Measurements from ENCODE around the gene ASGR1.
A peak's percentile ranks its signal among the peaks of the same experiment; 100 is the strongest.
"Not testable (repeated sequence)": the region's sequence is repeated elsewhere in the genome, so short reads cannot be mapped to it uniquely, and the experiment has no call there.

ASGR1 gene

DNA sequence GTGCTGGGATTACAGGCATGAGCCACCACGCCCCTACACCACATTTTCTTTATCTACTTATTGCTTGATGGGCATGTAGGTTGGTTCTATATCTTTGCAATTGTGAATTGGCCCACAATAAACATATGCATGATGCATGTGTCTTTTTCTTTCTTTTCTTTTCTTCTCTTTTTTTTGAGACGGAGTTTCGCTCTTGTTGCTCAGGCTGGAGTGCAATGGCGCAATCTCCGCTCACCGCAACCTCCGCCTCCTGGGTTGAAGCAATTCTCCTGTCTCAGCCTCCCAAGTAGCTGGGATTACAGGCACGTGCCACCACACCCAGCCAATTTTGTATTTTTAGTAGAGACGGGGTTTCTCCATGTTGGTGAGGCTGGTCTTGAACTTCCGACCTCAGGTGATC, 20.7 kb downstream of the ASGR1 start:
- not testable (repeated sequence) for DNase-seq

DNA sequence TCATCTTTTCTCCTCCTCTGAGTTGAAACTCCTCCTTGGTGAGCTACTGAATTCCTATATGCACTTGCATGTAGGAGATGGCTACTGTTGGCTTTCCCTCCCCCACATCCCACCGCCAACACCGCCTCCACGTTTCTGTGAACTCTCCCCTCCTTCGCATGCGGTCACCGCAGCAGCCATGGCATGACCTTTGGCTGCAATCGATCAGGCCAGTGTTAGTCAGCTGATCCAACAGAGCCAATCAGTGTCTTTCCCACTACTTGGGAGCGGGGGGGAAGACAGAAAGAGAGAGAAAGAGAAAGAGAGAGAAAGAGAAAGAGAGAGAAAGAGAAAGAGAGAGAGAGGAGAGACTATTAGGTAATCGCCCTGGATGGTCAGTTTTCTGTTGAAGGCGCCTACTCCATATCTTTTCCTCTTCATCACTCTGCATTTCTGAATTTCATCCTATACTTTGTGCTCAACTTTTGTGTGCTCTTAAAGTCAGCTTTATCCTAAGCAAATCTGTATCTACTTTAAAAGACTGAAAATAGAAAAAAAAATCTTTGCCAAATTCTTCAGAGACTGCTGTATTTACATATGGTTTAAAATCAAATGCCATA, 22.7 kb downstream of the ASGR1 start:
- DNase-seq: no peak

DNA sequence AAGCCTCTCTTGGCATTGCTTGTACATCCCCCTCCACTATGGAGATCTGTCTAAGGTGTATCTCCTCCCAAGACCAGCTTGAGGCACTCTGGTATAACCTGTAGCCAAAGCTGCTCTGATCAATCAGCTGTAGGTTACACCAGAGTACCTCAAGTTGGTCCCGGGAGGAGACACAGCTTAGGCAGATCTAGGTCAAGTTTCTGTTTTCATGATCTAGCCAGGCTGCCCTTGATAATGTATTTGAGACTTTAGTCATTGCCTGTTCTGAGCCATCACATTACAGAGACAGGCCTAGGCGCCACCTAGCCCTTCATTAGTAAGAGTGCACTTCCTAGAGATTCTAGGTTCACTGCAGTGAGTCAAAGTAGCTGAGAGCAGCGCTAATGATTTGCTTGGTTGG, 31.4 kb downstream of the ASGR1 start:
- no peak for DNase-seq

DNA sequence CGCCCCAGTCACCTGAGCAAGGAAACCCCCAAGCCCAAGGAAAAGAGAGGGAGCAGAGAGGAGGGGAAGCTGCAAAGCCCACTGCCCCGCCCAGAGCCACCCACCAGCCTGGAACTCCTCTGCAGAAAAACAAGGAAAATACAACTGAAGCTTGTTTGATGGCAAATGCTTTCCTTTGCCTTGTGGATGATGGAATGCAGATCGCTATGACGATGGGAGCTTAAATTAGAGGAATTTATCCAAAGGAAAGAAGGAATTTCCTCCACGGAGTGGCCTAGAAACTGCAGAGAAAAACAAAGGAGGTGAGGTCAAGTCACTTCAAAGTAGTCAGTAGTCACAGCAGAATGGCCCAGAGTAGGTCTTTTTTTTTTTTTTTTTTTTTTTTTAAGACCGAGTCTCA, 33.1 kb downstream of the ASGR1 start:
- DNase-seq: no peak

DNA sequence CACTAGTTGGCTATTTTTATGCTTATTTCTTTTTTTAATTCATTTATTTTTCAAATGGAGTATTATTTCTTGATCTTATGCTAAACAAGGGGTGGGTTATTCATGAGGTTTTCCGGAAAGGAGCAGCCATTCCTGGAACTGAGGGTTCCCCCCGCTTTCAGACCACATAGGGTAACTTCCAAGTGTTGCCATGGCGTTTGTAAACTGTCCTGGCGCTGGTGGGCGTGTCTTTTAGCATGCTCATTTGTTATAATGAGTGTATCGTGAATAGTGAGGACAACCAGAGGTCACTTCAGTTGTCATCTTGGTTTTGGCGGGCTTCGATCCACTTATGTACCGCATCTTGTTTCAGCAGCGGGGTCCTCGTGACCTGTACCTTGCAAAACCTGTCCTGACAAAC, 35.0 kb downstream of the ASGR1 start:
- no peak for DNase-seq

DNA sequence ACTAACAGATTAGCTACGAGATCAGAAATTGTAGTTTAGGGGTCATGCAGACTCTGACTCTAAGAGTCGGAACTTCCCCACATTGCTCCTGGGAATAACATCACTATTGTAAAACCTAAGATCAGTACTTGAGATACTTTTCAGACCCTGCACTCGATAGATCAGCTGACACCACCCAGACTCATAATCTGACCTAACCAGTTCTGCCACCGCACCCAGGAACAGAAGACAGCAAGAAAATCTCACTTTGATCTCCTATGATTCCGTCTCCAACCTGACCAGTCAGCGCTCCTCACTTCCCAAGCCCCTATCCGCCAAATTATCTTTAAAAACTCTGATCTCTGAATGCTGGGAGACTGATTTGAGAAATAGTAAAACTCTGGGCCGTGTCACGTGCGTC, 37.3 kb downstream of the ASGR1 start:
- no peak for DNase-seq

DNA sequence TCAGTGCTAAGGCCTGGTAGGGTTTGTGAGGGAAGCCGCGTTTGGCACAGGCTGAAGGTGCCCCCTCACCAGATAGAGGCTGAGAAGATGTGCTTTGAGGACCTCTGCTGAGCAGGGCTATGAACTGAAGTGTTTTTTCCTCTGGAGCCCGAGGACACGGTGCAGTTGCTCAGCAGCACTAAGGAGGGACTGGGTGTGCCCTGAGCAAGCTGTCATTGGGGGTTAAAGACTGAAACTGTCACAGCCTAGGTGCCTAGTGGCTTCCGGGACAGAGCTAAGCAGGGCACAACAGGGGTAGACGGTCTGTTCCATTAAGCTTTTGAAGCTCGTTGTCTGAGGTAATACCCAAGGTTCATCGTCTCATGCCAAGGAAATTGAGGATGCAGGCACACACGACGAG, 39.8 kb downstream of the ASGR1 start:
- no peak for DNase-seq

DNA sequence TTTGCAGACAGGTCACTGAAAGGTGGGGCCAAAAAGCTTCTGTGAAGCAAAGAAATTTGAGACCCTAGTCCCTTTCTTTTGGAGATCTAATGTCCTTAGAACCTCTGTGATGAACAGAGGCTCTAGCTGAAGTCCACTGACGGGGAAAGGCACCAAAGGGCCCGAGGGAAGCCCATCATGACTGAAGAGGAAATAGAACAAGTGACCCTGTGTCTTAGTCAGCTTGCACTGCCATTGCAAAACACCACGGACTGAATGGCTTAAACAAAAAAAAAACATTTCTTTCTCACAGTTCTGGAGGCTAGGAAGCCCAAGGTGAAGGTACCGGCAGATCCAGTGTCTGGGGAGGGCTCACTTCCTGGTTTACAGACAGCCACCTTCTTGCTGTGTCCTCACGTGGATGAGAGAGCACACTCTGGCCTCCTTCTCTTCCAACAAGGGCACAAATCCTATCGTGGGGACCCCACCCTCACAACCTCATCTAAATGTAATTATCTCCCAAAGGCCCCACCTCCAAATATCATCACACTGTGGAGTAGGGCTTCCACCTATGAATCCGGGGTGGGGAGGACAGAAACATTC, 40.3 kb downstream of the ASGR1 start:
- DNase-seq: no peak

DNA sequence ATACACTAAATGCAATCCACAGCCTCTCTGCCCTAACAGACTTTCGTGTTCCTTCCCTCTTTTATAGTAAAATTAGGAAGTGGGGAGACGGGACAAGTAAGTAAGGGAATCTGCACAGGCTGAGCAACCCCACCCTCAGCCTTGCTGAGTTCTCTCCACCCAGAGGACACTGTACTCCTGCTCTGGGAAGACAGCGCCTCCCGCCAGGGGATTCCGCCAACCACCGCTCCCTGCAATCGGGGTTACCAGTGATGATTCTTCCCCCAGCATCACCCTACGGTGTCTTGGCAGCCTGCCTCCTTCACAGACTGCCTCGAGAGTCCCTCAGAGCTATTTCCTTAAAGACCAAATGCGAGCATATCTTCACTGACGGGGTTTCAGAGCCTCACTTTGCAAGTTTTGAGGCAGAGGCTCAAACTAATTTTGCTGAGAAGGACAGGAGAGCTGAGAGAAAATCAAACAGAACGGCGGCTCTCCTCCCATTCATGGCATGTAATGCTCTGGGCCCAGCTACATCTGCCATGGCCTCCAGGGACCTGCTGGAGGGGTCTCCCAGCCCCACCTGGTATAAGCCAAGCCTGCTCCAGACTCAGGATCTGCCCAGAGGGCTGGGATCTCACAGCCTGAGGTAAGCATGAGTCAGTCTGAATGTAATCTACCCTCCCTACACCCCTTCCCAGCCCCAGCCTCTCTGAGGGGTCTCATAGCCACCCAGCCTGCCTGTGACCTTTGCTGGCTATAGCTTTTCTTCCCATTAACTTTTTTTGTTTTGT, 41.8 kb downstream of the ASGR1 start:
- no peak for DNase-seq

DNA sequence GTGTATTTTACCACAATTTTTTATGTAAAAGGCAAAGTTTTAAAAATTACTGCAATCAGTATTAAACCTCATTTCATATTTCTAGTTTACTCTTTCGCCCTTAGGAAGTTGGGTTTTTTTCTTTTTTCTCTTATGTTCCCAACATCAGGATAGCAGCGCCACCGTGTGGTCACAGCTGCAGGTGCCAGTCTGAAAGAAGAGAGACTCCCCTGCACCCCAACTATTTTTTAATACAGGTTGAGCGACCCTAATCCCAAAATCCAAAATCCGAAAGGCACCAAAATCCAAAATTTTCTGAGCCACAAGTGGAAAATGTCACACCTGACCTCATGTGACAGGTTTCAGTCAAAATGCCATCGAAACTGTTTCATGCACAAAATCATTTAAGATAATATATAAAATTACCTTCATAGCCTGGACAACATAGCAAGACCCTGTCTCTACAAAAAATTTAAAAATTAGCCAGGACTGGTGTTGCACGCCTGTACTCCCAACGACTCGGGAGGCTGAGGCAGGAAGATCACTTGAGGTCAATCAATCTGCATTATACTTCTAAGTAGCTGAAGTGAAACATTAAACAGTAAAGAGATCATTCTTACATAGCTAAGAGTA, 42.8 kb downstream of the ASGR1 start:
- DNase-seq: peak; percentile 26 to 41

DNA sequence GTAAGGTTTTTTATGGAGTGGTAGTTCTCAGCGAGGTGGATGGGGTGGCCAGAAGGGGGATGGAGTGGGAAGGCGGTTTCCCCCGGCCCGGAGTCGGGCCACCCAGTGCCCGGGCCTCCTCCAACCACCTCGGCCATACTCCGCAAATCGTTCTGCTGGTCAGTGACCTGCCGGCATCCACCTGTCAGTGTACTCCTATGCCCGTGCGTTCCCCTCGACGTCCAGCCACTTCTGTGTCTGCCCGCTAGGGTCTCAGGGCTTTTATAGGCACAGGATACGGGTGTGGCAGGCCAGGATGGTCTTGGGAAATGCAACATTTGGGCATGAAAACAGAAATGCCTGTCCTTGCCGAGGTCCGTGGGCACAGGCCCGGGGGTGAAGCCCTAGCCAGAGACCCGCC, 45.3 kb downstream of the ASGR1 start:
- DNase-seq: no peak

DNA sequence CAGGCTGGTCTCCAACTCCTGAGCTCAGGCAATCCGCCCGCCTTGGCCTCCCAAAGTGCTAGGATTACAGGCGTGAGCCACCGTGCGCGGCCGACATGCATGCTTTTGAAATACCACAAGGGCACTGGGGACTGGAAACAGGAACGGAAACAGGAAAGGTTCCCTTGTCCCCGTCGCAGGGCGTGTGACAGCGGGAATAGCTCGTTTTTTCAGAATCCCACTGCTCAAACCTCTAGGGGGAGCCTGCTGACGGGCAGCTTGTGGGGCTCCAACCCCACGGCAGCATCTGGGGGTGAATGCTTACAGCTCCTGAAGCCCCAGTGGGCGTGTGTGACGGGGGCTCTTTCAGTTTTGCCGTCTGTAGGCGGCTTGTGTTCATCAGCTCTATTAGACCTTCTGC, 45.7 kb downstream of the ASGR1 start:
- DNase-seq: no peak

DNA sequence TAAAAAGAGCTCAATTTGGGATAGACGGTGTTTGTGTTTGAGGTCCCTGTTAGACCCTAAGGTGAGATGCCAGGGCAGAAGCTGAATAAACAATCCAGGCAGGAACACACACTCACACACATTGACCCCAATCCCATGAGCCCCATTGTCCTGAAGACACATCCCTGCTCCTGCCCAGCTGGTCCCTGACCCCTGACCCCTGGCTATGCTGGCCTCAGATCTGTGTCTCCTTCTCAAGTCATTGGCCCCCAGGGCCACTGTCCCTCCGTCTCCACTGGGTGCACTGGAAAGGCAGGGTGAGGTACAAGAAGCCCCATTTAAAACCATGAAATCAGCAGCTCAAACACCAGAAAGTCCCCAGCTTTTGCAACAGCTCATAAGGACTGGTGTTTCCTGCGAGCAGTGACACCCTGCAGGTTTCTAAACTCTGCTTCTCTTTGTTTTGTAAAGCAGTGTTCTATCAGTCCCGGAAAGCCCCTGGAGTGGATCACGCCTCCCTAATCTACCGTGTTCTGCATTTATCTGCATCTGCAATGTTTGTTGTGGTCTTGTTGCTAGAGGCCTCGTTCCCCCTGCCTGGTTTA, 46.6 kb downstream of the ASGR1 start:
- DNase-seq: no peak

DNA sequence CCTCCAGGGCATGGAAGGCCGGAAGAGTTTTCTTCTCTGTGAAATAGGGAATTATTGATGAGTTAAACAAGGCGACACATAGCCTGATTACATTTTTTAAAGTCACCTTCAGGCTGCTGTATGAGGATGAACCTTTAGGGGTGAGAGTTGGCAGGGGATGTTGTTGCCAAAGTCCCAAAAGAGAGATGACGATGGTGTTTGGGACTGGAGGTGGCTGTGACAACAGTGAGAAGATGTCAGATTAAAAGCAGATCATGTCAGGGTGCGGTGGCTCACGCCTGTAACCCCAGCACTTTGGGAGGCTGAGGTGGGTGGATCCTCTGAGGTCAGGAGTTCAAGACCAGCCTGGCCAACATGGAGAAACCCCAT, 47.8 kb downstream of the ASGR1 start:
- DNase-seq: no peak

DNA sequence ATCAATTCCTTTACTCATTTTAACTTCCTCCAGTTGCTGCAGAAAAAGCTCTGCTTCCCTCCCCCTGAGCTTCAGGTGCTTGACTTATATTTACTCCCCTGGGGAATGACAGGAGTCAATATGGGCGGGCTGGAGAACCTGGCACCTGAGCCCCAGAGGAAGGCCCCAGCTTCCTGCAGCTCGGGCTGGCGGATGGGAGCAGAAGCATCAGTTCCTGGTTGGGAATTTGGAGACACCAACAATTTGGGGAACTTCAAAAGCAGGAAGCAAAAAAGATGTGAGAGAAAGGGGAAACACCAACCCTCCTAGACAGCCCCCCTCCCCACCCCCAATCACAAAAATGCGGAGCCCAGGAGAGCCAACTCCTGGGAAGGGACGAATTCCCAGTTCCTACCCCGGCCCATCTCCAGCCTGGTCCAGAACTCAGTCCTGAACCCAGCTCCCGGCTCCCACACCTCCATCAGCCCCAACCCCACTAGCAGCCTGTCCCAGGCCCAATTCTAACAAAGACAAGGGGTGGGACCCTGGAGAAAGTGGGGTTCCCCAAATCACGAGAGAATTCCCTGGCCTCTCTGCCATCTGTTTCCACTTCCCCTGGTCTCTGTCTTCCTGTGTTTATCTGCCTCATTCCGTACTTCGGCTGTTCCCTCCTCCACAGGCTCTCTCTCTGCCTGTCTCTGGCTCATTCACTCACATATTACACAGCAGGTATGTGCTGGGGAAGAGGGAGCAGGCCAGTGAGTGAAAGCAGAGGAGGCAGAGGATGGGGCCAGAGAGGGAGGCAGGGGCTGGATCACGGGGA, 48.3 kb downstream of the ASGR1 start:
- DNase-seq: no peak

DNA sequence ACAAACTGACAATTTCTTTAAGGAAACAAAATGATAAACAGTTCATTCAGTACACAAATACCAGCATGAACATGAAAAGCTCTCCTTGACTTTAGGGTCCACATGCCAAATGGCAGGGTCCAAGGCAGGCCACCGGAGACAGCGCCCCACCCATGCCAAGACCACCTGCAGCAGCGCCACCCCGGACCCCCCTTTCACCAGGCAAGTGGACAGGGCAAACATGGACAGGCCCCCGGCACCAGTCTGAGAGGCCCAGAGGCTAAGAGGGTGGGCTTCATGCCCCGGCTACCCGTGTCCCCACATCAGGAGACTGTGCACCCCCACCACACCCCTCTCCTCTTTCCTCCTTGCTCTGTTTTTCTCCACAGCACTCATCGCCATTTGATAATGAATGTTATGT, 49.9 kb downstream of the ASGR1 start:
- no peak for DNase-seq

DNA sequence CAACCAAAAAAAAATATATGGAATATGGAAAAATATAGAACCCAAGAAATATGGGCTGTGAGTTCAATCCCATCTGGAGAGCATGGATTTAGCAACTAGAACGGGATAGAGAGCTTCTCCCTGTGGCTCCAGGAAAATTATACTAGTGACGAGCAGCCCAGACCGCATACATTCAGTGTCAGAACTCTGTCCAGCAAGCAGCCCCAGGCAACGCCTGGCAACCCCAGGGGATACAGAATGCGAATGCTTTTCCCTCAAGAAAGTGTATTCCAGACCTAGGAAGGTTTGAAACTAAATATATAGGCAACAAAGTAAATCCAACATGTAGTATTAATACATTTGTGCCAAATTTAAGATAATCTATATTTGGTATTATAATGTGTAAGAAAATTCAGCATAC, 51.0 kb downstream of the ASGR1 start:
- no peak for DNase-seq

DNA sequence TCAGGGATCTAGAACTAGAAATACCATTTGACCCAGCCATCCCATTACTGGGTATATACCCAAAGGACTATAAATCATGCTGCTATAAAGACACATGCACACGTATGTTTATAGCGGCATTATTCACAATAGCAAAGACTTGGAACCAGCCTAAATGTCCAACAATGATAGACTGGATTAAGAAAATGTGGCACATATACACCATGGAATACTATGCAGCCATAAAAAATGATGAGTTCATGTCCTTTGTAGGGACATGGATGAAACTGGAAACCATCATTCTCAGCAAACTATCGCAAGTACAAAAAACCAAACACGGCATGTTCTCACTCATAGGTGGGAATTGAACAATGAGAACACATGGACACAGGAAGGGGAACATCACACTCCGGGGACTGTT, 51.7 kb downstream of the ASGR1 start:
- not testable (repeated sequence) for DNase-seq

DNA sequence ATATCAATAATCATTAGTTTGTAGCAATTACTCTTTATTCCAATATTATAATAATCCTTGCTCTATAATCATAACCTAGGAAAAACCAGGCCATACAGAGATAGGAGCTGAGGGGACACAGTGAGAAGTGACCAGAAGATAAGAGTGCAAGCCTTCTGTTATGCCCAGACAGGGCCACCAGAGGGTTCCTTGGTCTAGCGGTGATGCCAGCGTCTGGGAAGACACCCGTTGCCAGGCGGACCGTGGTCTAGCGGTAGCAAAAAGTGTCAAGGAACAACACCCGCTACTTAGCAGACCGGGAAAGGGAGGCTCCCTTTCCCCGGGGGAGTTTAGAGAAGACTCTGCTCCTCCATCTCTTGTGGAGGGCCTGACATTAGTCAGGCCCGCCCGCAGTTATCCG, 52.8 kb downstream of the ASGR1 start:
- not testable (repeated sequence) for DNase-seq

DNA sequence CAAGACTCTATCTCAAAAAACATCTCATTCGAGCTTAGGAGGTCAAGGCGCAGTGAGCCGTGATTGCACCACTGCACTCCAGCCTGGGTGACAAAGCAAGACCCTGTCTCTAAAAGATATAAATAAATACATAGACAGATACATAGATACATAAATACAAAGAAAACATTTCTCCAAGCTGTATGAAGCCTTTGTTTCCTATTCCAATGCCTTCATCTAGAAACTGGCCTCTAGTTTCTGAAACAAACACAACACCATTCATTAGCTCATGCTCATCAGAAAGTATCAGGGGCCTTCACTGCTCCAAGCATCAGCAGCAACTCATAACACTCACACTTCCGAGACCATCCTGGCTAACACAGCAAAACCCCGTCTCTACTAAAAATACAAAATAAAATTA, 54.2 kb downstream of the ASGR1 start:
- DNase-seq: no peak

DNA sequence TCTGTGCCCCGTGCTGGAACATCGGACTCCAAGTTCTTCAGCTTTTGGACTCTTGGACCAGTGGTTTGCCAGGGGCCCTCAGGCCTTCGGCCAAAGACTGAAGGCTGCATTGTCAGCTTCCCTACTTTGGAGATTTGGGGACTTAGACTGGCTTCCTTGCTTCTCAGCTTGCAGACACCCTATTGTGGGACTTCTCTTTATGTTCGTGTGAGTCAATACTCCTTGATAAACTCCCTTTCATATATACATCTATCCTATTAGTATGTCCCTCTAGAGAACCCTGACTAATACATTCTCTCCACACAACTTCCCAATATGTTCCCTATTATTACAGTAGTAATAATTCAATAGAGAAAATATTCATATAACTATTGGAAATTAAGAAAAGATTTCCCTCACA, 55.3 kb downstream of the ASGR1 start:
- no peak for DNase-seq

Data from hippocampal formation (tissue), 2 donors.